A549 (cell line): Measurements from ENCODE around the gene MEI4. TPM values are rescaled to one million over a fixed set of nuclear protein-coding genes. Genes with fewer than 3 reads are reported as not detected.

Source experiments
- ATAC-seq, 2 experiments: fragments of 200-7000 bp in 1 of 2; fragments of >200 bp in 1 of 2; cut with Nextera tagmentation in 1 of 2; cut with Tn5 transposase in 1 of 2; 3 replicates each; pipeline versions ENCODE4 v1.8.0 to v1.9.1; 2018 to 2020; ENCODE audit warnings: mild to moderate bottlenecking in 1 of 2, moderate library complexity in 1 of 2
- CTCF ChIA-PET: fragments of 300-600 bp; sonication (Branson Sonifier 250); formaldehyde crosslinking; extraction: SDS; loops from one replicate; lab custom pipeline; 2021; ENCODE audit warnings: antibody characterized with exemption, inconsistent platforms; lab: Yijun Ruan, JAX
- POLR2A ChIA-PET: fragments of 350-600 bp; formaldehyde crosslinking; extraction: SDS; loops from one replicate; lab custom pipeline; 2021; ENCODE audit warnings: antibody characterized with exemption, inconsistent platforms; lab: Yijun Ruan, JAX
- DNase-seq, 2 experiments: peaks; one replicate each; pipeline versions ENCODE4 v3.0.0 to v3.0.0-alpha.2; 2011 to 2016; ENCODE audit warnings: low read depth in 1 of 2, low spot score in 1 of 2
- FAIRE-seq: peaks from 2 replicates; lab custom pipeline; 2011; peaks lifted over from hg19 to GRCh38; lab: Jason Lieb, UNC
- H3K27ac ChIP-seq, 2 experiments: fragments of >200 bp; sonication (Bioruptor Twin); formaldehyde crosslinking; 3 replicates each; pipeline ENCODE4 v1.5.1; 2016 to 2017
- H3K4me1 ChIP-seq: fragments of >200 bp; sonication (Bioruptor Twin); formaldehyde crosslinking; 3 replicates; pipeline ENCODE4 v1.6.1; 2016
- H3K4me2 ChIP-seq: fragments of >200 bp; sonication (Bioruptor Twin); formaldehyde crosslinking; 3 replicates; pipeline ENCODE4 v1.6.1; 2016
- H3K4me3 ChIP-seq: fragments of >200 bp; sonication (Bioruptor Twin); formaldehyde crosslinking; 3 replicates; pipeline ENCODE4 v1.5.1; 2016
- H3K9me3 ChIP-seq: fragments of >200 bp; sonication (Bioruptor Twin); formaldehyde crosslinking; 3 replicates; pipeline ENCODE4 v1.6.1; 2016
- CBX2 ChIP-seq: fragments of 200-600 bp; sonication (generic); IDR thresholded peaks from 2 replicates; pipeline ENCODE4 v1.6.1; 2016; ENCODE audit warnings: low read depth, mild to moderate bottlenecking, borderline replicate concordance
- CHD2 ChIP-seq: fragments of 150-350 bp; IDR thresholded peaks from 2 replicates; pipeline ENCODE4 v1.6.1; 2014; ENCODE audit warnings: low read length; ENCODE audit not compliant: partially characterized antibody
- GATA3 ChIP-seq: IDR thresholded peaks from 2 replicates; pipeline ENCODE4 v1.6.1; 2012; ENCODE audit warnings: borderline replicate concordance
- HOXA7 ChIP-seq: fragments of 250-450 bp; sonication (Bioruptor Pico); IDR thresholded peaks from 2 replicates; pipeline ENCODE4 v1.5.0; 2020; ENCODE audit warnings: mild to moderate bottlenecking, moderate library complexity
- HOXB13 ChIP-seq: fragments of 250-450 bp; sonication (Bioruptor Pico); IDR thresholded peaks from 2 replicates; pipeline ENCODE4 v1.5.0; 2020; ENCODE audit warnings: low read depth, mild to moderate bottlenecking, moderate library complexity
- HOXB5 ChIP-seq: fragments of 250-450 bp; sonication (Bioruptor Pico); IDR thresholded peaks from 2 replicates; pipeline ENCODE4 v1.5.0; 2020; ENCODE audit warnings: mild to moderate bottlenecking, moderate library complexity
- JUN ChIP-seq, 2 experiments: fragments of >200 bp; sonication (Bioruptor Twin); formaldehyde crosslinking; IDR thresholded peaks; 2 replicates in 1 of 2; 3 replicates in 1 of 2; pipeline ENCODE4 v1.6.1; 2016 to 2017
- JUNB ChIP-seq: fragments of >200 bp; sonication (Bioruptor Twin); formaldehyde crosslinking; IDR thresholded peaks from 2 replicates; pipeline ENCODE4 v1.6.1; 2016
- KDM5A ChIP-seq: fragments of 200-600 bp; sonication (generic); IDR thresholded peaks from 2 replicates; pipeline ENCODE4 v1.6.1; 2016; ENCODE audit warnings: antibody characterized with exemption, mild to moderate bottlenecking
- MAZ ChIP-seq: fragments of 150-350 bp; IDR thresholded peaks from 2 replicates; pipeline ENCODE4 v1.6.1; 2014; ENCODE audit warnings: antibody characterized with exemption, low read depth, low read length, borderline replicate concordance
- NFE2L2 ChIP-seq: fragments of 150-350 bp; conservative IDR thresholded peaks from 2 replicates; pipeline ENCODE4 v1.6.1; 2014; ENCODE audit warnings: low read length
- PHF8 ChIP-seq: fragments of 200-600 bp; sonication (generic); IDR thresholded peaks from 2 replicates; pipeline ENCODE4 v1.6.1; 2016; ENCODE audit warnings: low read depth, mild to moderate bottlenecking, antibody characterized with exemption, moderate library complexity, borderline replicate concordance
- POLR2A ChIP-seq: IDR thresholded peaks from 2 replicates; pipeline ENCODE4 v1.6.1; 2012; ENCODE audit warnings: mild to moderate bottlenecking, low read length
- POLR2AphosphoS2 ChIP-seq: conservative IDR thresholded peaks from 2 replicates; pipeline ENCODE4 v1.6.1; 2012; ENCODE audit warnings: low read length, improper control_type of control experiment, inconsistent platforms
- RAD21 ChIP-seq, 2 experiments: fragments of >200 bp in 1 of 2; sonication (Bioruptor Twin) in 1 of 2; formaldehyde crosslinking in 1 of 2; IDR thresholded peaks in 1 of 2; conservative IDR thresholded peaks in 1 of 2; 2 replicates in 1 of 2; 3 replicates in 1 of 2; pipeline ENCODE4 v1.6.1; 2012 to 2018; ENCODE audit warnings: inconsistent platforms in 1 of 2
- RARB ChIP-seq: fragments of 250-450 bp; sonication (Bioruptor Pico); IDR thresholded peaks from 2 replicates; pipeline ENCODE4 v1.8.0; 2021; ENCODE audit warnings: mild to moderate bottlenecking, moderate library complexity
- RCOR1 ChIP-seq: fragments of 150-350 bp; IDR thresholded peaks from 2 replicates; pipeline ENCODE4 v1.6.1; 2014; ENCODE audit warnings: antibody characterized with exemption, low read length, low read depth
- RNF2 ChIP-seq: fragments of 200-600 bp; sonication (generic); IDR thresholded peaks from 2 replicates; pipeline ENCODE4 v1.6.1; 2016; ENCODE audit warnings: low read depth, mild to moderate bottlenecking, antibody characterized with exemption, moderate library complexity, borderline replicate concordance
- SMC3 ChIP-seq: fragments of >200 bp; sonication (Bioruptor Twin); formaldehyde crosslinking; IDR thresholded peaks from 3 replicates; pipeline ENCODE4 v1.6.1; 2018; ENCODE audit warnings: inconsistent platforms
- SREBF2 ChIP-seq: fragments of 450-650 bp; IDR thresholded peaks from 2 replicates; pipeline ENCODE4 v1.6.1; 2014; ENCODE audit warnings: mild to moderate bottlenecking, moderate library complexity
- TFCP2L1 ChIP-seq: fragments of 250-450 bp; sonication (Bioruptor Pico); IDR thresholded peaks from 2 replicates; pipeline ENCODE4 v1.5.0; 2021; ENCODE audit warnings: mild to moderate bottlenecking
- TP53 ChIP-seq: fragments of 250-450 bp; sonication (Bioruptor Pico); IDR thresholded peaks from 2 replicates; pipeline ENCODE4 v1.5.0; 2021; ENCODE audit warnings: mild to moderate bottlenecking, moderate library complexity
- ZSCAN20 ChIP-seq: fragments of 250-450 bp; sonication (Bioruptor Pico); IDR thresholded peaks from 2 replicates; pipeline ENCODE4 v1.8.0; 2022; ENCODE audit warnings: mild to moderate bottlenecking, moderate library complexity
- WGBS: methylation state at CpG from one replicate; pipeline ENCODE4 v1.1.6; 2017; ENCODE audit errors: missing lambda C conversion rate; 5-methylcytosine and 5-hydroxymethylcytosine counted together
- polyA plus RNA-seq, 4 experiments: library from polyadenylated mRNA; depleted of rRNA in 3 of 4; stranded (reverse); fragments of >200 nt; fragmentation: RNase III in 1 of 4; extraction: RNeasy Plus Mini Kit Qiagen cat#74134 plus additional on column Dnase treatment in 1 of 4; gene quantifications; 2 replicates in 3 of 4; 3 replicates in 1 of 4; pipeline ENCODE4 v1.2.3, GENCODE V29; 2011 to 2017
- TF ChIP-seq, protein P1 (sequence below): fragments of >200 bp; sonication (Bioruptor Twin); formaldehyde crosslinking; IDR thresholded peaks from 3 replicates; pipeline ENCODE4 v1.5.1; 2016
- TF ChIP-seq, protein P2 (sequence below): IDR thresholded peaks from 2 replicates; pipeline ENCODE4 v1.6.1; 2012
- TF ChIP-seq, protein P3 (sequence below): fragments of >200 bp; sonication (Bioruptor Twin); formaldehyde crosslinking; IDR thresholded peaks from 2 replicates; pipeline ENCODE4 v1.6.1; 2016
- TF ChIP-seq, protein P4 (sequence below): fragments of >200 bp; sonication (Bioruptor Twin); formaldehyde crosslinking; IDR thresholded peaks from 3 replicates; pipeline ENCODE4 v1.6.1; 2016
- TF ChIP-seq, protein P5 (sequence below): fragments of 250-450 bp; sonication (Bioruptor Pico); IDR thresholded peaks from 2 replicates; pipeline ENCODE4 v1.5.0; 2021; ENCODE audit warnings: mild to moderate bottlenecking, moderate library complexity, borderline replicate concordance
- TF ChIP-seq, protein P6 (sequence below): fragments of 250-450 bp; sonication (Bioruptor Pico); IDR thresholded peaks from 2 replicates; pipeline ENCODE4 v1.5.0; 2020; ENCODE audit warnings: low read depth, mild to moderate bottlenecking, moderate library complexity

Gene MEI4
- polyA plus RNA-seq, 2 of the 4 experiments (the other 2 are of a cell fraction) = not detected

DNA sequence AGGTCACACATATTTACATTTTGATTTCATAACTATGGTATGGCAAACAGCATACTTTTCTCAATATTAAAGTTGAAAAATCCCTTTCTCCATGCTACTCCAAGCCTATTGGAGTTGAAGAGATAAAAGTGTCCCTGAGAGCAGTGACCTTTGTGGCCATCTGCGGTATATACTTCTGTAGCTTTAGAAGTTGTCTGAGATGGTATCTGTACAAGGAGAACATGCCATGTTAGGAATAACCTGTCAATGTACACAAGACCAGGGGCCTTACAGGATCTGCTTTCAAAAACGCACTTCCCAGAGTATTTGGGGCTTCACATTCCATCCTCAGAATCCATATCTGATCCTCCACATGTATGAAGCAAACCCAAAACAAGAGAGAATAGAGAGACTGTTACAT is 226.7 kb downstream of the MEI4 start:
- ATAC-seq = no peak
- WGBS = 0% methylated on average over 2 of the region's 2 CpGs
- ChIA-PET CTCF (no interaction called here), POLR2A (no interaction called here)
- no peak overlapping the region for H3K4me2 ChIP-seq
- no peak overlapping the region for H3K27ac ChIP-seq
- FAIRE-seq = no peak
- H3K9me3 ChIP-seq = no peaks in the 10 kb centered on the region
- no peak for DNase-seq
- TF ChIP-seq, protein P1, sequence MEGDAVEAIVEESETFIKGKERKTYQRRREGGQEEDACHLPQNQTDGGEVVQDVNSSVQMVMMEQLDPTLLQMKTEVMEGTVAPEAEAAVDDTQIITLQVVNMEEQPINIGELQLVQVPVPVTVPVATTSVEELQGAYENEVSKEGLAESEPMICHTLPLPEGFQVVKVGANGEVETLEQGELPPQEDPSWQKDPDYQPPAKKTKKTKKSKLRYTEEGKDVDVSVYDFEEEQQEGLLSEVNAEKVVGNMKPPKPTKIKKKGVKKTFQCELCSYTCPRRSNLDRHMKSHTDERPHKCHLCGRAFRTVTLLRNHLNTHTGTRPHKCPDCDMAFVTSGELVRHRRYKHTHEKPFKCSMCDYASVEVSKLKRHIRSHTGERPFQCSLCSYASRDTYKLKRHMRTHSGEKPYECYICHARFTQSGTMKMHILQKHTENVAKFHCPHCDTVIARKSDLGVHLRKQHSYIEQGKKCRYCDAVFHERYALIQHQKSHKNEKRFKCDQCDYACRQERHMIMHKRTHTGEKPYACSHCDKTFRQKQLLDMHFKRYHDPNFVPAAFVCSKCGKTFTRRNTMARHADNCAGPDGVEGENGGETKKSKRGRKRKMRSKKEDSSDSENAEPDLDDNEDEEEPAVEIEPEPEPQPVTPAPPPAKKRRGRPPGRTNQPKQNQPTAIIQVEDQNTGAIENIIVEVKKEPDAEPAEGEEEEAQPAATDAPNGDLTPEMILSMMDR = no peak
- TF ChIP-seq POLR2A (no peak), POLR2AphosphoS2 (no peak), TFCP2L1 (no peak), RCOR1 (no peak), HOXA7 (no peak), RAD21 (conservative IDR thresholded peaks at IDR 0.05 in 1 of 2, IDR thresholded peaks at IDR 0.05 in 1 of 2) (no peak), RARB (CRISPR knock-in tag) (no peak), CHD2 (no peak), NFE2L2 (no peak), MAZ (no peak)
- TF ChIP-seq, protein P2, sequence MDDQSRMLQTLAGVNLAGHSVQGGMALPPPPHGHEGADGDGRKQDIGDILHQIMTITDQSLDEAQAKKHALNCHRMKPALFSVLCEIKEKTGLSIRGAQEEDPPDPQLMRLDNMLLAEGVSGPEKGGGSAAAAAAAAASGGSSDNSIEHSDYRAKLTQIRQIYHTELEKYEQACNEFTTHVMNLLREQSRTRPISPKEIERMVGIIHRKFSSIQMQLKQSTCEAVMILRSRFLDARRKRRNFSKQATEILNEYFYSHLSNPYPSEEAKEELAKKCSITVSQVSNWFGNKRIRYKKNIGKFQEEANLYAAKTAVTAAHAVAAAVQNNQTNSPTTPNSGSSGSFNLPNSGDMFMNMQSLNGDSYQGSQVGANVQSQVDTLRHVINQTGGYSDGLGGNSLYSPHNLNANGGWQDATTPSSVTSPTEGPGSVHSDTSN = no peak
- TF ChIP-seq, protein P3, sequence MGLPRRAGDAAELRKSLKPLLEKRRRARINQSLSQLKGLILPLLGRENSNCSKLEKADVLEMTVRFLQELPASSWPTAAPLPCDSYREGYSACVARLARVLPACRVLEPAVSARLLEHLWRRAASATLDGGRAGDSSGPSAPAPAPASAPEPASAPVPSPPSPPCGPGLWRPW = no peak
- TF ChIP-seq, protein P4, sequence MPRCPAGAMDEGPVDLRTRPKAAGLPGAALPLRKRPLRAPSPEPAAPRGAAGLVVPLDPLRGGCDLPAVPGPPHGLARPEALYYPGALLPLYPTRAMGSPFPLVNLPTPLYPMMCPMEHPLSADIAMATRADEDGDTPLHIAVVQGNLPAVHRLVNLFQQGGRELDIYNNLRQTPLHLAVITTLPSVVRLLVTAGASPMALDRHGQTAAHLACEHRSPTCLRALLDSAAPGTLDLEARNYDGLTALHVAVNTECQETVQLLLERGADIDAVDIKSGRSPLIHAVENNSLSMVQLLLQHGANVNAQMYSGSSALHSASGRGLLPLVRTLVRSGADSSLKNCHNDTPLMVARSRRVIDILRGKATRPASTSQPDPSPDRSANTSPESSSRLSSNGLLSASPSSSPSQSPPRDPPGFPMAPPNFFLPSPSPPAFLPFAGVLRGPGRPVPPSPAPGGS = no peak
- TF ChIP-seq, protein P5, sequence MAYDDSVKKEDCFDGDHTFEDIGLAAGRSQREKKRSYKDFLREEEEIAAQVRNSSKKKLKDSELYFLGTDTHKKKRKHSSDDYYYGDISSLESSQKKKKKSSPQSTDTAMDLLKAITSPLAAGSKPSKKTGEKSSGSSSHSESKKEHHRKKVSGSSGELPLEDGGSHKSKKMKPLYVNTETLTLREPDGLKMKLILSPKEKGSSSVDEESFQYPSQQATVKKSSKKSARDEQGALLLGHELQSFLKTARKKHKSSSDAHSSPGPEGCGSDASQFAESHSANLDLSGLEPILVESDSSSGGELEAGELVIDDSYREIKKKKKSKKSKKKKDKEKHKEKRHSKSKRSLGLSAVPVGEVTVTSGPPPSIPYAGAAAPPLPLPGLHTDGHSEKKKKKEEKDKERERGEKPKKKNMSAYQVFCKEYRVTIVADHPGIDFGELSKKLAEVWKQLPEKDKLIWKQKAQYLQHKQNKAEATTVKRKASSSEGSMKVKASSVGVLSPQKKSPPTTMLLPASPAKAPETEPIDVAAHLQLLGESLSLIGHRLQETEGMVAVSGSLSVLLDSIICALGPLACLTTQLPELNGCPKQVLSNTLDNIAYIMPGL = no peak
- no peaks in the 10 kb centered on the region for H3K4me1 ChIP-seq
- no peak overlapping the region for H3K4me3 ChIP-seq

DNA sequence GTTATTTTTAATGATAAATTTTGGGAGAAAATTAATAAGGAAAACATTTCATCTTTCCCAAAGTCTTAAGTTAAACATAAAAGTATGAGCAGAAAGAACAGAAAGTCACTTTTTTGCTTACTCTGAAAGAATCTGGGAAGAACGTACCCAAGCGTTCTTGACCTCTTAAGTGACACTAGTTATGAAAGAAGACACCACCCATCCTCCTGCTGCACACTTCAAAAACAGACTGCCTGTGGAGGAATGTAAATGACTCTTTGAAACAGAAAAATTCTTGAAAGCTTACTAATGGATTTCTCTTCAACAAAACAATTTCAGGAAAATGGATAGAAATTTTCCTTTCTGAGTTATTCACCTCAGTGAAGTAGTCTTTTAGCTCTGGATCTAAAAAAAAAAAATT is 227.7 kb downstream of the MEI4 start:
- ATAC-seq (no peak), DNase-seq (no peak), FAIRE-seq (no peak)
- ChIA-PET CTCF (no interaction called here), POLR2A (no interaction called here)
- H3K9me3 ChIP-seq = no peaks in the 10 kb centered on the region
- 37% methylated on average over 2 of the region's 2 CpGs for WGBS
- no peak overlapping the region for H3K27ac ChIP-seq
- H3K4me2 ChIP-seq = no peak overlapping the region
- no peak for TF ChIP-seq RARB (CRISPR knock-in tag)
- TF ChIP-seq POLR2A = no peak
- no peak for TF ChIP-seq HOXB5 (CRISPR knock-in tag)
- TF ChIP-seq KDM5A = no peak
- TF ChIP-seq, protein P4 = no peak
- no peak for TF ChIP-seq HOXB13
- no peak for TF ChIP-seq NFE2L2
- no peak for TF ChIP-seq RAD21 (conservative IDR thresholded peaks at IDR 0.05 in 1 of 2, IDR thresholded peaks at IDR 0.05 in 1 of 2)
- no peak for TF ChIP-seq SREBF2
- no peak for TF ChIP-seq JUN (IDR thresholded peaks at IDR 0.05)
- no peak for TF ChIP-seq ZSCAN20 (CRISPR knock-in tag)
- no peak for TF ChIP-seq PHF8
- no peak for TF ChIP-seq JUNB
- no peak for TF ChIP-seq RNF2
- TF ChIP-seq CBX2 = no peak
- TF ChIP-seq, protein P6, sequence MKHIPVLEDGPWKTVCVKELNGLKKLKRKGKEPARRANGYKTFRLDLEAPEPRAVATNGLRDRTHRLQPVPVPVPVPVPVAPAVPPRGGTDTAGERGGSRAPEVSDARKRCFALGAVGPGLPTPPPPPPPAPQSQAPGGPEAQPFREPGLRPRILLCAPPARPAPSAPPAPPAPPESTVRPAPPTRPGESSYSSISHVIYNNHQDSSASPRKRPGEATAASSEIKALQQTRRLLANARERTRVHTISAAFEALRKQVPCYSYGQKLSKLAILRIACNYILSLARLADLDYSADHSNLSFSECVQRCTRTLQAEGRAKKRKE (CRISPR knock-in tag) = no peak
- TF ChIP-seq, protein P2 = no peak
- TF ChIP-seq GATA3 = no peak
- no peak for TF ChIP-seq SMC3
- no peak for TF ChIP-seq TP53 (CRISPR knock-in tag)
- no peaks in the 10 kb centered on the region for H3K4me1 ChIP-seq
- no peak overlapping the region for H3K4me3 ChIP-seq
